ENCODE results near the gene MS4A2. TPM values are rescaled to one million over a fixed set of nuclear protein-coding genes. Genes with fewer than 3 reads are reported as not detected.
"Not testable (repeated sequence)": the region's sequence is repeated elsewhere in the genome, so short reads cannot be mapped to it uniquely, and the experiment has no call there.

MS4A2 gene
- total RNA-seq, 1 donor from 2014 or later, result not detected

GRCh38 chr11:60087239-60087638, 1.2 kb upstream of the MS4A2 start:
- H3K4me3 Mint-ChIP-seq (ENCODE audit: unreplicated experiment), result no peak overlapping the region
- H3K4me1 Mint-ChIP-seq (ENCODE audit: low read depth), result no peaks in the 10 kb centered on the region
- TF ChIP-seq CTCF (IDR thresholded peaks at IDR 0.05), result no peak
- peaks cover 13% of the 10 kb centered on the region for H3K27me3 Mint-ChIP-seq (ENCODE audit: low read depth)
- no peak overlapping the region for H3K27ac Mint-ChIP-seq (ENCODE audit: unreplicated experiment)
- H3K36me3 Mint-ChIP-seq (ENCODE audit: low read depth), result no peaks in the 10 kb centered on the region
- no peak for DNase-seq (ENCODE audit: low spot score)
- H3K9me3 Mint-ChIP-seq (ENCODE audit: low read depth), result no peaks in the 10 kb centered on the region

- TF ChIP-seq CTCF (IDR thresholded peaks at IDR 0.05), result no peak
- Mint-ChIP-seq H3K4me3 (ENCODE audit: unreplicated experiment) (no peak overlapping the region), H3K27ac (ENCODE audit: unreplicated experiment) (no peak overlapping the region), H3K4me1 (ENCODE audit: low read depth) (no peaks in the 10 kb centered on the region), H3K36me3 (ENCODE audit: low read depth) (no peaks in the 10 kb centered on the region), H3K9me3 (ENCODE audit: low read depth) (no peaks in the 10 kb centered on the region), H3K27me3 (ENCODE audit: low read depth) (peaks cover 2% of the 10 kb centered on the region)
- no peak for DNase-seq (ENCODE audit: low spot score)
Observed at GRCh38 chr11:60095477-60096120, 7.1 kb downstream of the MS4A2 start.

GRCh38 chr11:60097189-60097588, 8.7 kb downstream of the MS4A2 start:
- no peaks in the 10 kb centered on the region for H3K4me1 Mint-ChIP-seq (ENCODE audit: low read depth)
- DNase-seq (ENCODE audit: low spot score), result no peak
- no peak overlapping the region for H3K4me3 Mint-ChIP-seq (ENCODE audit: unreplicated experiment)
- H3K27me3 Mint-ChIP-seq (ENCODE audit: low read depth), result peaks cover 2% of the 10 kb centered on the region
- H3K27ac Mint-ChIP-seq (ENCODE audit: unreplicated experiment), result no peak overlapping the region
- no peak for TF ChIP-seq CTCF (IDR thresholded peaks at IDR 0.05)
- no peaks in the 10 kb centered on the region for H3K9me3 Mint-ChIP-seq (ENCODE audit: low read depth)
- no peaks in the 10 kb centered on the region for H3K36me3 Mint-ChIP-seq (ENCODE audit: low read depth)

- no peaks in the 10 kb centered on the region for H3K4me1 Mint-ChIP-seq (ENCODE audit: low read depth)
- DNase-seq (ENCODE audit: low spot score), result no peak
- no peak for TF ChIP-seq CTCF (IDR thresholded peaks at IDR 0.05)
- H3K9me3 Mint-ChIP-seq (ENCODE audit: low read depth), result no peaks in the 10 kb centered on the region
- no peaks in the 10 kb centered on the region for H3K36me3 Mint-ChIP-seq (ENCODE audit: low read depth)
- H3K27ac Mint-ChIP-seq (ENCODE audit: unreplicated experiment), result no peak overlapping the region
- no peak overlapping the region for H3K4me3 Mint-ChIP-seq (ENCODE audit: unreplicated experiment)
- peaks cover 2% of the 10 kb centered on the region for H3K27me3 Mint-ChIP-seq (ENCODE audit: low read depth)
Observed at GRCh38 chr11:60098508-60098907, 10.0 kb downstream of the MS4A2 start.

GRCh38 chr11:60100516-60100915, 12.1 kb downstream of the MS4A2 start:
- Mint-ChIP-seq H3K4me3 (ENCODE audit: unreplicated experiment) (no peak overlapping the region), H3K27ac (ENCODE audit: unreplicated experiment) (no peak overlapping the region), H3K27me3 (ENCODE audit: low read depth) (no peaks in the 10 kb centered on the region), H3K36me3 (ENCODE audit: low read depth) (no peaks in the 10 kb centered on the region), H3K9me3 (ENCODE audit: low read depth) (no peaks in the 10 kb centered on the region), H3K4me1 (ENCODE audit: low read depth) (no peaks in the 10 kb centered on the region)
- DNase-seq (ENCODE audit: low spot score), result no peak
- TF ChIP-seq CTCF (IDR thresholded peaks at IDR 0.05), result no peak

- not testable (repeated sequence) for H3K9me3 Mint-ChIP-seq (ENCODE audit: low read depth); H3K4me1 Mint-ChIP-seq (ENCODE audit: low read depth); H3K27ac Mint-ChIP-seq (ENCODE audit: unreplicated experiment)
Observed at GRCh38 chr11:60101368-60101767, 12.9 kb downstream of the MS4A2 start.

GRCh38 chr11:60104471-60105115, 16.1 kb downstream of the MS4A2 start:
- H3K9me3 Mint-ChIP-seq (ENCODE audit: low read depth); H3K36me3 Mint-ChIP-seq (ENCODE audit: low read depth); H3K27me3 Mint-ChIP-seq (ENCODE audit: low read depth); H3K4me1 Mint-ChIP-seq (ENCODE audit: low read depth); DNase-seq (ENCODE audit: low spot score); H3K4me3 Mint-ChIP-seq (ENCODE audit: unreplicated experiment); H3K27ac Mint-ChIP-seq (ENCODE audit: unreplicated experiment): not testable (repeated sequence)

More at GRCh38 chr11:60101368-60101767, 12.9 kb downstream of the MS4A2 start:
- H3K27me3 Mint-ChIP-seq (ENCODE audit: low read depth); H3K36me3 Mint-ChIP-seq (ENCODE audit: low read depth); DNase-seq (ENCODE audit: low spot score); H3K4me3 Mint-ChIP-seq (ENCODE audit: unreplicated experiment): not testable (repeated sequence)

- not testable (repeated sequence) for H3K4me3 Mint-ChIP-seq (ENCODE audit: unreplicated experiment)
Observed at GRCh38 chr11:60108631-60109030, 20.2 kb downstream of the MS4A2 start.

More at GRCh38 chr11:60108631-60109030, 20.2 kb downstream of the MS4A2 start:
- not testable (repeated sequence) for H3K9me3 Mint-ChIP-seq (ENCODE audit: low read depth); H3K36me3 Mint-ChIP-seq (ENCODE audit: low read depth); H3K27me3 Mint-ChIP-seq (ENCODE audit: low read depth); H3K4me1 Mint-ChIP-seq (ENCODE audit: low read depth); H3K27ac Mint-ChIP-seq (ENCODE audit: unreplicated experiment); DNase-seq (ENCODE audit: low spot score)

Measured in chondrocyte (in vitro differentiated cells).